Left lung (tissue), 10 donors: Measurements from ENCODE around the gene PTPN6. TPM values are rescaled to one million over a fixed set of nuclear protein-coding genes. Genes with fewer than 3 reads are reported as not detected.

Experiments
- ATAC-seq: fragments of 200-7000 bp; cut with Tn5 transposase; one replicate; pipeline ENCODE4 v1.9.1; 2020; ENCODE audit warnings: moderate library complexity
- DNase-seq, 4 donors: peaks; one replicate each; pipeline ENCODE4 v3.0.0-alpha.2; 2013 to 2020
- H3K27ac ChIP-seq, 2 donors: fragments of 200-600 bp; sonication (generic) in 1 of 2; one replicate each; pipeline versions ENCODE4 v1.5.0 to v1.8.0; 2020 to 2021
- H3K27me3 ChIP-seq, 2 donors: fragments of 200-600 bp; sonication (generic) in 1 of 2; one replicate each; pipeline versions ENCODE4 v1.5.0 to v1.8.0; 2020 to 2021
- H3K36me3 ChIP-seq, 2 donors: fragments of 200-600 bp; sonication (generic) in 1 of 2; one replicate each; pipeline versions ENCODE4 v1.5.0 to v1.8.0; 2020 to 2021
- H3K4me1 ChIP-seq, 2 donors: fragments of 200-600 bp; one replicate each; pipeline ENCODE4 v1.8.0; 2021
- H3K4me3 ChIP-seq, 2 donors: fragments of 200-600 bp; sonication (generic) in 1 of 2; one replicate each; pipeline versions ENCODE4 v1.5.0 to v1.8.0; 2020 to 2021; ENCODE audit warnings: mild to moderate bottlenecking in 1 of 2
- H3K9me3 ChIP-seq, 2 donors: fragments of 200-600 bp; sonication (generic) in 1 of 2; one replicate each; pipeline versions ENCODE4 v1.5.0 to v1.8.0; 2020 to 2021
- CTCF ChIP-seq, 2 donors: fragments of 200-600 bp; sonication (generic) in 1 of 2; IDR thresholded peaks; one replicate each; pipeline versions ENCODE4 v1.5.0 to v1.8.0; 2021; ENCODE audit warnings: antibody characterized with exemption in 2 of 2
- intact Hi-C, 2 donors: fragments of 100-400 bp; cut with DNase I; formaldehyde crosslinking; loops; one replicate each; pipeline versions ENCODE4 v1.11.2 to v1.14.2; 2022
- polyA plus RNA-seq, 6 donors: library from polyadenylated mRNA; unstranded; fragments of 120-200 nt; gene quantifications; one replicate each; pipeline ENCODE4 v1.2.1, GENCODE V29; 2013; ENCODE audit not compliant: insufficient read length in 6 of 6
- total RNA-seq, 2 donors: library from RNA; stranded (reverse); fragmentation: NEBNext Ultra II Directional; extraction: Animal tissue kit (Norgen Biotek cat#: 25700); gene quantifications; one replicate each; pipeline ENCODE4 v1.2.1, GENCODE V29; 2021
- donor health status: DM: no; HTN: yes; CAD: no.
- donor health status: DM: no; HTN: no; CAD: no.

PTPN6 gene
- total and polyA plus RNA-seq, 8 donors = 17.4 to 145 (median 19.6) TPM

GRCh38 chr12:6978188-6978587, 27.0 kb downstream of the PTPN6 start:
- Histone ChIP-seq H3K27me3 (no peaks in the 10 kb centered on the region), H3K36me3 (peaks cover 0 to 94% of the 10 kb centered on the region in 2 donors), H3K4me3 (no peak overlapping the region), H3K4me1 (peaks cover 0 to 4% of the 10 kb centered on the region in 2 donors), H3K9me3 (no peaks in the 10 kb centered on the region), H3K27ac (peak overlapping the region; percentile 29 to 68)
- no peak for DNase-seq
- TF ChIP-seq CTCF (IDR thresholded peaks at IDR 0.05) = no peak
- no peak for ATAC-seq
- intact Hi-C loops = no loop called here

- Histone ChIP-seq H3K4me3 (no peak overlapping the region), H3K36me3 (peaks cover 0 to 98% of the 10 kb centered on the region in 2 donors), H3K4me1 (peaks cover 0 to 4% of the 10 kb centered on the region in 2 donors), H3K9me3 (no peaks in the 10 kb centered on the region), H3K27me3 (no peaks in the 10 kb centered on the region), H3K27ac (peak overlapping the region; percentile 29 to 68)
- intact Hi-C loops = no loop called here
- ATAC-seq = peak; percentile 83
- peak in 2 of 4 donors; percentile 22 to 59 for DNase-seq
- no peak for TF ChIP-seq CTCF (IDR thresholded peaks at IDR 0.05)
Measured at GRCh38 chr12:6978611-6979011, 27.5 kb downstream of the PTPN6 start.

GRCh38 chr12:6979021-6979420, 27.9 kb downstream of the PTPN6 start:
- Histone ChIP-seq H3K4me3 (no peak overlapping the region), H3K27ac (peak overlapping the region; percentile 29 to 68), H3K4me1 (peaks cover 0 to 4% of the 10 kb centered on the region in 2 donors), H3K36me3 (peaks cover 0 to 96% of the 10 kb centered on the region in 2 donors), H3K9me3 (no peaks in the 10 kb centered on the region), H3K27me3 (no peaks in the 10 kb centered on the region)
- no peak for TF ChIP-seq CTCF (IDR thresholded peaks at IDR 0.05)
- intact Hi-C loops = no loop called here
- ATAC-seq = peak; percentile 66
- DNase-seq = no peak

- intact Hi-C loops = no loop called here
- H3K27ac ChIP-seq = peak overlapping the region; percentile 29 to 68
- no peak for TF ChIP-seq CTCF (IDR thresholded peaks at IDR 0.05)
- H3K36me3 ChIP-seq = peaks cover 0 to 95% of the 10 kb centered on the region in 2 donors
- ATAC-seq = no peak
- no peak overlapping the region for H3K4me3 ChIP-seq
- no peaks in the 10 kb centered on the region for H3K27me3 ChIP-seq
- peaks cover 0 to 4% of the 10 kb centered on the region in 2 donors for H3K4me1 ChIP-seq
- H3K9me3 ChIP-seq = no peaks in the 10 kb centered on the region
- DNase-seq = no peak
Measured at GRCh38 chr12:6979453-6979852, 28.3 kb downstream of the PTPN6 start.

- DNase-seq (no peak), ATAC-seq (no peak)
- H3K9me3 ChIP-seq = no peaks in the 10 kb centered on the region
- peaks cover 0 to 4% of the 10 kb centered on the region in 2 donors for H3K4me1 ChIP-seq
- intact Hi-C loops = no loop called here
- TF ChIP-seq CTCF (IDR thresholded peaks at IDR 0.05) = no peak
- H3K27ac ChIP-seq = peak overlapping the region; percentile 37 to 55
- H3K27me3 ChIP-seq = no peaks in the 10 kb centered on the region
- H3K36me3 ChIP-seq = peaks cover 0 to 89% of the 10 kb centered on the region in 2 donors
- no peak overlapping the region for H3K4me3 ChIP-seq
Measured at GRCh38 chr12:6980075-6980474, 28.9 kb downstream of the PTPN6 start.
